SIG-M5 (cell line): ENCODE measurements around the gene ACTL10.

Experiments used
- DNase-seq: peaks from one replicate; lab custom pipeline; 2025; lab: John Stamatoyannopoulos, UW

ACTL10 gene

DNA sequence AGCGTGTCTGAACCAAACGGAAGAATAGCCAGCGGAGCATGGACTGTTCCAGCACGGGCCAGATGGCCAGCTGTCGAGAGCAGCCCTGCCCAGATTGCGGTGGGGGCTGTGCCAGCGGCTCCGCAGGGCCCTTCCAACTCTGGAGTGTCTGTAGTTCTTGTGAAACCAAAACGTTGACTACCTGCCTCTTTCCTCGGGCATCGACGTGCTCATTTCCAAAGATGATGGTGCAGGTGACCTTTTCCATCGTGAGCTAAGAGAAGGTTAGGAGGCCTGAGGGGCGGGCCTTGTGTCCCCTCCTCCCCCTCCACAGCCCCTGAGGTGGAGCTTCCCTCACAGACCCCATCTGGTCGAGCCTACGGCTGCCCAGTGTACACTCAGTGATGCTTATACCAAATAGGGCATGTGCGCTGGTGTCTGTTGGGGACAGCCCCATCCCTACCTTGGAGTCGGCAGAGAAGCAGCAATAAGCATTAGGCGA is 17.5 kb upstream of the ACTL10 start:
- DNase-seq, result no peak

DNA sequence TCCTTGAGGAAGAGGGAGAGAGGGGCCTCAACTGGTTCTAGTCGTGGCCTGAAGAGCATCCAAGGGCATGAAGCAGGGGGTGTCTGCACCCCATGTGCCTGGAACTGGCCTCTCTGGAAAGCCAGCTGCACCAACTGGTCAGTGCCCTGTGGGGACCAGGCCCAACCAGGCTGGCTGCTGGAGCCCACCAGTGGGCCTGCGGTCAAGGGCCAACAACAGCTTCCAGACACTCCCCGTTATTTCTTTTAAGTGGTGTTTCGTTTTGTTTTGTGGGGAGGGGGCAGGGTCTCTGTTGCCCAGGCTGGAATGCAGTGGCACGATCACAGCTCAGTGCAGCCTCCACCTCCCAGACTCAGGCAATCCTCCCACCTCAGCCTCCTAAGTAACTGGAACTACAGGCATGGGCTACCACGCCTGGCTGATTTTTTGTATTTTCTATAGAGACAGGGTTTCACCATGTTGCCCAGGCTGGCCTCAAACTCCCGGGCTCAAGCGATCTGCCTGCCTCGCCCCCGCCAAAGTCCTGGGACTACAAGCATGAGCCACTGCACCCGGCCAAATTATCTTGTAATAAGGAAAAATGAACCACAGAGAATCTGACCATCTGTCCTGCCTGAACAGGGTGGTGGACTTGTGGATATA is 16.5 kb upstream of the ACTL10 start:
- DNase-seq, result no peak

DNA sequence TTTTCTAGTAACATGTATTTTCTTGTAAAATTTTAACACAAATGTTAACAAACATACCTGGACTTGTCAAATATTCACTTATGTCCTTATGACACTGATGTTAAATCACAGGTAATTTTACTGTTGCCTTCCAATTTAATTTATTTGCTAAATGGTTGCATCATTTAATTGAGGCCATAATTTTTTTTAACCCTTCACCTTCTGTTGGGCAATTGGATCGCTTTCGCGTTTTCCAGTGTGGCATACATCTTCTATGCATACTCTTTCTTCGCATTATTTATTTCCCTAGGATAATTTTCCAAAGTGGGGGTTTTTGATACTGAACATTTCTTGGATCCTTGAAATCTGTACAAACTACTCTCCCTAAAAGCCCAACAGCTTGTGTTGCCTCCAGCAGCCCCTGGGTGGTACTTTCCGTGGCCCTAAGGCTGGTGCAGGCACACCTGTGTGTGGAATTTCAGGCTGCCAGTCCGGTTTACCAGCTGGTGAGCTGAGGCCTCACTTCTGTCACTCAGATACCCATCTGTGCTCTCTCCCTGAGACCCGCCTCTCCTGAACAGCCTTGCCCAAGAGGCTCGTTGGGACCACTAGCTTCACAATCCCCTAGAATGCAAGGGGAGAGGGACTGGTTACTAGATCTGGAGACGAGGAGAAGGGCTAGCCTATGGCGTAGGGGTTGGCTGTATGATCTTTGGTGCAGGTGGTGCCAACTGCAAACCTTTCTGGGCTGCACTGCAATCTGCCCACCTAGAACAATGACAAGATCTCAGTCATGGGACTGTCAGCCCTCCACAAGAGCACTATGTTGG is 15.8 kb upstream of the ACTL10 start:
- no peak for DNase-seq

DNA sequence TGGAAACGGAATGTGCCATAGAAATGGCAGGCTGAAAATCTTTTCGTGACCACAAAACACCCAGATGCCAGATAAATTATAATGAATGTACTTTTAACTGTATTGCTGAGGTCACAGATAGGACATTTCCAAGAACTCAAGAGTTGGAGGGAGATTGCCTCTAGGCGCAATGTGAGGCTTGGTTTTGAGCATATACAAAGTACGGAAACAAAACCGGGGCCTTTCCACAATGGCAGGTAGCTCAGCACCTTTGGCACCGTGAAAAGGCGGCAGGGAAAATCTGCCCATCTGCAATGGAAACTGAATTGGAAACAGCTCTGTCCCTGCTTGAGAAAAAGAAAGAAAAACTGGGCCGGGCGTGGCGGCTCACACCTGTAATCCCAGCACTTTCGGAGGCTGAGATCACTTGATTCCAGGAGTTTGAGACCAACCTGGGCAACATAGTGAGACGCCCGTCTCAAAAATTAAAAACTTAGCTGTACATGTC is 15.1 kb upstream of the ACTL10 start:
- DNase-seq, result no peak

DNA sequence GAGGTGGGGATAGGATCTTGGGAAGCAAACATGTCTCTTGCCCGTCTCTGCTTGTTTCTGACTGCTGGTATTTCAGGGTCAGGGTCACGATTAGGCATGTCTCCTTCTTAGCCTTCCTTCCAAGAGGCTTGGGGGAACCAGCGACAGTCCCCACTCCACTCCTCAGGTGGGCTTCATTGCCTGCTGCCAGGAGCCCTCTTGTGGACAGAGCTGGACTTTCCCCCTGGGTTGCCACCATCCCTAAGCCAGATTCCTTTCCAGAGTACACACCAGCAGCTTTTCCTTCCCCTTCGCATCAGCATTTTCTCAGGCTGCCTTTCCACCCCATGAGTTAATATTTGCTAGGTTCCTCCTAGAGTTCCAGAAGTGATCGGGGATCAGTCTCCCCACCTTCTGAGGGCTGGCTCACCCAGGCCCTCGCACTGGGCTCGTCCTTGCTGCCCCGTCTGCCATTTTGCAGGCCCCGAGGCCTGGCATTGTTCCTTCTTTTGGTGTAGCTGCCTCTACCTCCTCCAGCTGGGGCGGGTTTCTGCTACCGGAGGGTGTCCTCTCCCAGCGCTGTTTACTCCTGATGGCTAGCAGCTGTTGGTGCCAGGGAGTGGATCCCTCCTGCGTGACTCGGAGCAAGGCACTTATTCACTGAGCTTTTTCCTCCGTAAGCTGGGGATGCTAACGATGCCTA is 13.4 kb upstream of the ACTL10 start:
- no peak for DNase-seq

DNA sequence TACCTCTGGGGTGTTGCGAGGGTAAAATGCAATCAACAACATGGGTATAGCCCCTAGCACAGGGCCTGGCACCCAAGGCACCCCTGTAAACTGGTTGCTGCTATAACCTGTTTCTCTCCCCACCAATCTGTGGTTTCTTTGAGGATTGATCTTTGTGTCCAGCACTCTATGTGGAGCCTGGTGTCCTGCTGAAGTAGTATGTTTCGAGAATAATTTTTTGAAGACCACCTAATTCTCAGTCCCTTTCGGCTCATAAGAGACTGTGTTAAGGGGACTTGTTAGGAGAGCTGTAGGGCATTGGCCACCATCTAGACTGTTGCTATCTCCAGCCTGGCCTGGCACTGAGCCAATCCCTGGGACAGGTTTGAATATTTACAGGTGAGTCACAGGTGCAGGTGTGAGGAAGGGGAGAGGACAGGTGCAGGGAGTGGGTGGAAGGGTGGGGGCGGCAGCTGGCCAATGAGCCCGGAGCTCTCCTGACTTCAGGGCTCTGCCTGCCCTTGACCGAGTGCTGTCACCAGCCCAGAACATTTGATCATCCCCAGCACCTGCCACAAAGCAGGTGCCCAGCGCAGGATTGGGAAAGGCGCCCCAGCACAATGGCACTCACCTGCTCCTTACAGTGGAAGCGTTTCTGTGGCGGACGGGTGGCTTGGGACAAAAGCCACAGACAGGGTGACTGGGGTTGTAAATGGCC is 12.7 kb upstream of the ACTL10 start:
- DNase-seq, result no peak

DNA sequence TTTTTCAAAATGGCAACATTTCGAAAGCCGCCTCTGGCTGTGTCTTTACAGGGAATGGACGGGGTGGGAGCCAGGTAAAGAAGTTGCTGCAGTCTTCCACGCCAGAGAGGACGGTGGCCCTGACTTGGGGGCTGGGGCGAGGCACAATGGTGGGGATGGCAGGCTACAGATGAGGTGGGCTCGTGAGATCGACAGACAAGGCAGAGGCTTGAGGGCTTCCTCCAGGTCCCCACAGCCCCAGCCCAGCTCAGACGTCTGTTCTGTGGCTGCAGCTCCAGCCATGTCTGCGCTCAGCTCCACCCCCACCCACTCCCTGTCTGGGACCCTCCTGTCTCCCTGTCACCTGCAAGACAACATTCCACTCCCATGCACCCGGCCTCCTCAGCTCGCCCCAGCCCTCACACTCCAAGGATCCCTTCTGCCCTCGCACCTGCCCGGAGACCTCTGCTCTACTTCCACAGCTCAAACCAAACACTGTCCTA is 12.0 kb upstream of the ACTL10 start:
- no peak for DNase-seq

DNA sequence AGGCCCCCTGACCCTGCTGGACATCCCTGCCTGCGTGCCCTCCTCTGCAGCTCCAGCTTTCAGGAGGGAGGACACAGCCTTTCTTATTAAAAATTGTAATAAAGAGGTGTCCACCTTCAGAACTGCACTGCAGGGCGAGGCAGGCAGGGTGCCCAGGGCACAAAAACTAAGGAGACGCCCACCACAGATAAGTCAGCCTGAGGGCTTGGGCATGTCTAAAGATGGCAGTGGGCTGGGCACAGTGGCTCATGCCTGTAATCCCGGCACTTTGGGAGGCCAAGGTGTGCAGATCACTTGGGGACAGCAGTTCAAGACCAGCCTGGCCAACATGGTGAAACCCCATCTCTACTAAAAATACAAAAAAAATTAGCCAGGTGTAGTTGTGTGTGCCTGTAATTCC is 11.6 kb upstream of the ACTL10 start:
- DNase-seq, result no peak

DNA sequence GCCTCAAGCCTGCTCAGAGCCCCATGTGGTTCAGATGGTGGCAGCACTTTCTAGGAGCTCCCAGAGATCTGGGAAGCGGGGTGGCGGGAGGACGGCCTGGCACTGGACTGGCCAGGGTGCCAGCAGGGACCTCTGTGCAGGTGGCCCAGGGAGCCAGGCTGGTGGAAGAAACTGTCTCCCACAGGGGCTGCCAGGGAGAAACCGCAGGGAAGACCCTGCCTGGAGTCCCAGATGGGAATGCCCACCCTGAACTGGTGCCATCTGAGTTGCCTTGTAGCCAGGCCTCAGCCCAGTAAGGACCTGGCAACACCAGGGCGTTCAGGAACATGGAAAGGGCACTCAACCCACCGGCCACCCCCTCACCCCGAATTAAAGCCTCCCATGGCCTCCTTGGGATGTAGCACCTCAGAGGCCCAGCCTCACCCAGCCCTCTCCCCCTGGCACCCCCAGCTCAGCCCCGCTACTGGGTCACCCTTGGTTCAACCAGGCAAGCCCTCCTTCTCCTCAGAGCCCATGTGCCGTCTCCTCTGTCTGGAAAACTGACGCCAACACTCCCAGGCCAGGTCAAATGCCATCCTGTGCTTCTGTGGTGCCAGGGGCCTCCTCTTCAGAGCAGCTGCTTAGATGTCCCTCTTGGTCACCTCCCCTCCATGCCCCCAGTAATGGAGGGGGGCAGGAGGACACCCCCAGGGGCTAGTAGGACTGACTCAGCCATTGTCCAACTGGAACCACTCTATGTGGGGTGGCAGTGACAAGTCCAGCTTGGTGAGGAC is 10.5 kb upstream of the ACTL10 start:
- DNase-seq, result no peak

DNA sequence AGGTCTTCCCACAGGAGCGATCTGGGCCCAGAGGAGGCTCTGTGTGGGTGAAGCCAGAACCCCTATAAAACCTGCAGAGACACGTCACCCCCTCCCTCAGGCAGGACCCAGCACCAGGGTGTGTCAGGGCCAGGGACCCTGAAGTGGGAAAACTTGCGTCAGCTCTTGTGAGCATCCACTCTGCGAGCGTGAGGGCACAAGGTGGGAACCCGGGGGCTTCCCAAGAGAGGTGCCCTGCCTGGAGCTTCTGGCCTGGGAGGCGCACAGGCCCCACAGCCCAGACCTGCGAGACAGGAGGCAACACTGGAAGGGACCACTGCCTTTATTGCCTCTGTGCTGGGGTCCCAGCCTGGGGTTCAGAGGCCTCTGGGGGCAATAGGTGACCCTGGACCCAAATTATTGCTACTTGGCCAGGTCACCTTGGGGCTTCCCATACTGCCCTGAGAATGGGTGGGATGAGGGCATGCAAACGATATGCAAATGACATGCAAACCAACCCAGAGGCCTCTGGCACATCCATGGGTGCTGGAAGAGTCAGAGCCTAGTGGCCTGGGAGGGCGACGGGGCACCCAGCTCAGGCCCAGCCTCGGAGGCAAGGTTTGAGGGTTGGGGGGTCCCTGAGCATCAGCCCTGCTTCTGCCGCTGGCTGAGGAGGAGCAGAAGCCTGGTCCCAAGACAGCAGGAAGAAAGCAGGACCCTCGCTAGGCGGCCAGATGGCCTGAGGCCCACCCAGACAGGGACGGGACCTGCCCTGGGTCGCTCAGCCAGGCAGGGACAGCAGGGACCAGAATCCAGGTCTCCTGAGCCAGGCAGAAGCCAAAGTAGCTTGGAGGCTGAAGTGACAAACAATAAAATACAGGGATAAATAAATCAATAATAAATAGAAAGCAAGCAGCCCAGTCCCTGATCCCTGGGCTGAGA is 9.7 kb upstream of the ACTL10 start:
- no peak for DNase-seq

DNA sequence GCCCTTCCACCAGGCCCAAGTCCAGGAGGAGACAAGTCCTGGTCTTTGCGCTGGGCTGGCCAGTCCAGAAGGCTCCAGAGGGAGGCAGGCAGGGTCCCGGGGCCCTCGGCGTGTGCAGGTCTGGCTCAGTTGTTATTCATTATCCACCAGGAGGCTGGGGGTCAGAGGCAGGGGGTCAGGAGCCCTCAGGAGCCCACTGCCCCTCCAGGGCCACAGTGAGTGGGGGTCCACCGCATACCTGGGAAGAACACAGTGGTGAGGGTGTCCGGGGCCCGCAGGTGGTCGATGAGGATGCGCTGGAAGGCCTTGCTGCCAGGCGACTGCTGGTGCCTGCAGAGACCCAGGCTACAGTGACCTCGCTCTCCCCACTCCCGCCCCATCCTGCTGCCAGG is 9.0 kb upstream of the ACTL10 start:
- DNase-seq, result no peak

DNA sequence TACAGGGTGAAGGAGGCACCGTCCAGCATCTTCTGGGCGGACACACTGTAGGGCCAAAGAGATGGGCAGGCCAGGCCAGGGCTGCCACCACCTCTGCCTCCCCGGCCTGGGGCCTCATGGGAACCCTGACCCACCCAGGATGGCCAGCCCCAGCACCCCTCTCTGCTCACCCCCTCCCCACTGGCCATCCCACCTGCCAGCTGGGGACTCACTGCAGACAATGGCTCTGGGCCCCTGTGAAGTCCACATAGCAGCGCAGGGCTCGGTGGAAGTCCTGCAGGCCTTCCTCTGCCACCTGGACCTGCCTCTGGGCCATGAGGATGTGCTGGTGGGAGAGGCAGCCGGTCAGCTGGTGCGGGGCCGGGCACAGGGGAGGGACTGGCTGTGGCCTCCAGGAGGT is 8.2 kb upstream of the ACTL10 start:
- no peak for DNase-seq

DNA sequence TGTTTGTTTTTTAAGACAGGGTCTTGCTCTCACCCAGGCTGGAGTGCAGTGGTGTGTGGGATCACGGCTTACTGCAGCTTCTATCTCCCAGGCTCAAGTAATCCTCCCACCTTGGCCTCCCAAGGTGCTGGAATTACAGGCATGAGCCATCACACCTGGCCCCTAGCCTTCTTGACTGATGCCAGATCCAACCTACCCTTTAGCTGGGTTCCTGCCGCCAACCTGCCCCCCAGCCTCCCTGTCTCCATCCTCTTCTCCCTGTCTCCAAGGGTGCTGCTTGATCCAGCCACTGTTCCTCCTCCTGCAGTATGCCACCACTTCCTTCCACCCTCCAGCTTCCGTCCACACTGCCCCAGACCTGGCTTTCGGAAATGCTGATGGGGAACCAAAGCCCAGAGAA is 7.8 kb upstream of the ACTL10 start:
- no peak for DNase-seq

DNA sequence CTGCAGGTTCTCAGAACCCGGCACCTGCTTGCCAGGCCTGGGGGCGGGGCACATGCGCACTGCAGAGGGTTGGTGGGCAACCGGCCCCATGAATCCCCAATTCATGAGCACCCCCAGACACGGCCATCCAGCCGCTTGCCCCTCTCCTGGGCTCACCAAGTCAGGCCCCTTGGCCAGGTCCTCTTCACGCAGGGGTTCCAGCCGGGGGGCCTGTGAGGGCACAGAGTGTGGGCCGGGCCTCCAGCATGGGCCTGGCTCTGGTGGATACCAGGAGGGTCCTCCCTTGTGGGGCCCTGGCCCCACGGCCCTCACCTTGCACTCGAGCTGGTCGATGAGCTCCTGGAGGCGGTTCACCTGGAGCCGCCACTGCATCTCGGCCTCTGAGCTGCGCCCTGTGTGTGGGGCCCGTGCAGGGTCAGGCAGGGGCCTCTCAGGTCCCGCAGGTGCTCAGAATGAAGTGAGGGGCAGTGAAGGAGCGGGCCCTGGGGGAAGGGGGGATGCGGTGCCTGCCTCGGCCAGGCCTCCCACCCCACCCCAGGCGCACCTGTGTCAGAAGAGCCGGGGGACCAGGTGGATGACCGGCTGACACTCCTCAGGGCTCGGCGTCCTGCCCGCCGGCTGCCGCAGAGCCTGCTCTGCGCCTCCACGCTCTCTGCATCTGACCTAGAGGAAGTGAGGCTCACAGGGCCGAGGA is 7.3 kb upstream of the ACTL10 start:
- DNase-seq, result no peak

DNA sequence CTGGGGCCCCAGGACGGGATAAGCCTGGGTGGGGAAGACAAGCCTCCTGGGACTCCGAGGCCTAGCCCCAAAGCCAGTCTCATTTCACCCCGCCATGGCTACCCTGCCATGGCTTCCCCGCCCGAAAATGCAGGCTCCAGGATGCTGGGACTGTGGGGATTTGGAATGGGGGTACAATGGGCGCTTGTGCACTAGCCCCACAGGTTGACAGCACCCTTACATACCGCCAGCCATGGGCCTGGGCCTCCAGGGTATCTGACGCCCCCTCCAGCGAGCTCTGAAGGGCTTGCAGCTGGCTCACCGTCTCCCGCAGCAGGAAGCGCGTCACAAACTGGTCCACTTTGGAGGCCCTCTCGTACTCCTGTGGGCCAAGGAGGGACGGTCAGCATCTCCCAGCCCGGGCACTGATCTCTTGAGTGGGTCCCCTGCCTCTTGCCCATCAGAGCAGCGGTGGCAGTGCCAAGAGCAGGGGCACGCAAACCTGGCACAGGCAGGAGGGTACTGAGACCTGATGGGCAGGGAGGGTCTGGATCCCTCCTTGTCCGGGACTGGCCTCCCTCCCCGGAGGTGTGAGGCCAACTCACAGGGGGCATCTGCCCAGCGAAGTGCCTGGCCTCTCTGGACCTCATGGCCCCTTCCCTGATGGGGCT is 6.6 kb upstream of the ACTL10 start:
- no peak for DNase-seq

DNA sequence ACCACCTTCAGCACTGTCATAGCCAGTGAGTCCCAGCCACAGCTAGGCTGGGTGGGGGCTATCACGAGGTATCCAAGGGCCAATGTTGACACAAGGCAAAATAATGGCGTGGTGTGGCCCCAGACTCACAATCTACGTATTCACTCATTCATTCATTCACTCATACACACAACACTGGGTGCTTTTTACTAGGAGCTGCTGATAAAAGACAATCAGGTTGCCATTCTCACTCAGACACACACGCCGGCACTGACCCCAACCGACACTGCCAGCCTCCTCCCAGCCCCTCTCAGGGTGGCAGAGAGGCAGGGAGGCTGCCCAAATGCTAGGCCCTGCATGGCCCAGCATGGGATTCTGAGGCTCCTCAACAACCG is 6.1 kb upstream of the ACTL10 start:
- DNase-seq, result no peak

DNA sequence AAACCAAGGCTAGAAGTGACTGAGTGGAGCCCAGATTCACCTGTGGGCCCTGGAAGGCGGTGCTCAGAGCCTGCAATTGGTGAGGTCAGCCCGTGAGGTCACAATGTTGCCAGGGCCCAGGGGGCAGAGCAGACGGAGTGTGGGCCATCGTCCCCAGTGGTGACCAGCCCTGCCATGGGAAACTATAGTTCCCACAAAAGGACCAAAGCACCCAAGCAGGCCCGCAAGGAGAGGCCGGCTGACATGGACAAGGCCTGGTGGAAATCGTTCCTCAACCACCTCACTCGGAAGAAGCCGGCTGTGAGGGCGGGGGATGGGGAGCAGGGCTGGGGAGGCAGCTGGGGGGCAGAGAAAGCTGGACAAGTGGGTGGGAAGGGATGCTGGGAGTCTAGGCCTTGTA is 4.6 kb upstream of the ACTL10 start, which contains the start of gene C20orf144:
Gene C20orf144, plus strand, starts transcription at position 156 of the 400 bp plus-strand sequence. Its CDS starts 19 bp downstream, at position 175.
- no peak for DNase-seq

DNA sequence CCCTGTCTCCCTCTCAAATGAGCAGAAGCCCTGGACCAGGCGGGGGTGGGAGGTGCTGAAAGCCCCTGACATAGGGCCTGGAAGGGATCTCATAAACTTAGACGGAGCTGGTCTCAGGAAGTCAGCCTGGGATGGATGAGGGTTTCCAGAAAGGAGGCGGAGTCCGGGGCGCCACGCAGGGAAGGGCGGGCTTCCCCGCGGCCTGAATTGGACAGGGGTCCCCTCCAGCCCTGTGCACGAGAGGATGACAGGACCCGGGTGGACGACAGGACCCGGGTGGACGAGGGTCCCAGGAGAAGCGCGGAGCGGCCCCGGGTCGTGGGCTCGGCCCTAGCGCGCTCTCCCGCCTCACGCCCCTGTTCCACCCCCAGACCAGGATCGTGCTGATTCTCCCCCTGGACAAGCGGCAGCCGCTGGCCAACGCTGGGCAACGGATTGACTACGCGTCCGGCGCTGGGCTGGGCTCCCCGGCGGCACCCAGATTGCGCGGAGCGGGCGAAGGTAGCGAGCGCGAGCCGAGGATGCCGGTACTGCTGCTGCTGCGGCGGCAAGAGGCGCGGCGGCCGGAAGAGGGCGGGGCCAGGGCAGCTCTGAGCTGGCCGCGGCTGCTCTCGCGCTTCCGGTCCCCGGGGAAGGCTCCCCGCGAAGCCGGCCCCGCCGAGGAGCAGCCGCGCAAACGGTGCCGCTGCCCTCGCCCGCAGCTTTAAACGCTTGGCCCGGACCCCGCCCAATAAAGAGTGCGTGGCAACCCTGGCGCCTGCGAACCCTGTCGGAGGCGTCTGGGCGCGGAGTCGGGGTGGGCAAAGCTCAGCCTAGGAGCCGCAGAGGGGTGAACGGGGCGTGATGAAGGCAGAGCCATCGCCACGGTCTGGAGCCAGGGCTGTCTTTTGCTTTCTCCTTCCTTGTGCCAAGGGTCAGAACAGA is 3.3 kb upstream of the ACTL10 start:
- DNase-seq, result peak; percentile 23
